ENCODE measurements around the gene CCL17.
A peak's percentile ranks its signal among the peaks of the same experiment; 100 is the strongest.

The CCL17 gene

DNA sequence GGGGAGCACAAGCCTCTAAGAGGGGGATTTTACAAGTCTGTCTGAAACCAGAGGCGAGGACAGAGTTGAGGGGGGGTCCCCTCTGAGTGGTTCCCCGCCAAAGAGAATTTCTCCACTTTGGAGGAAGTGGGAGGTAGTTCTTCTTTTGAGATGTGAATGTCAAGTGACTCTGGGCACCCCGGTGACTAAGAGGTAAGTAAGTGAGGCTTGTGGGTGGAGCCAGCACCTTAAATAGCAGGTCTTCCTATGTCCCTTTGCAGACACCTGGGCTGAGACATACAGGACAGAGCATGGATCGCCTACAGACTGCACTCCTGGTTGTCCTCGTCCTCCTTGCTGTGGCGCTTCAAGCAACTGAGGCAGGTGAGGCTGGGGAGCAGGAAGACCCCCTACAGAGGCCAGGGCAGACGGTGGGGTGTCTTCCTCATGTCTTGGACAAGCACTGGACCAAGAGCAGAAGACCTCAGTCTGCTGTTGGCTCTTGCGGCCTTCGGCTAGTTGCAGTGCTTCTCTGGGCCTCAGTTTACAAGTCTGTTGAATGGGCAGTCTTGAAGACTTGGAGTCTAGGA lies 46.0 kb upstream of the CCL17 start, which contains the start of gene CCL22:
TSS of gene CCL22 (plus strand) at position 257 of the 569 bp plus-strand sequence. CDS start at position 291, 34 bp downstream.
- H3K4me3 ChIP-seq (ENCODE audit: low read depth, low read length): no peak within 1 kb of the TSS
- DNase-seq (ENCODE audit: low read depth): peak; percentile 72
- TF ChIP-seq POLR2A (IDR thresholded peaks at IDR 0.05; ENCODE audit: extremely low read depth, insufficient read length) (no peak), MYC (IDR thresholded peaks at IDR 0.05; ENCODE audit: low read depth, low read length) (no peak)
- TF ChIP-seq, protein P1, sequence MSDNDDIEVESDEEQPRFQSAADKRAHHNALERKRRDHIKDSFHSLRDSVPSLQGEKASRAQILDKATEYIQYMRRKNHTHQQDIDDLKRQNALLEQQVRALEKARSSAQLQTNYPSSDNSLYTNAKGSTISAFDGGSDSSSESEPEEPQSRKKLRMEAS (IDR thresholded peaks at IDR 0.05; ENCODE audit: low read depth, low read length): no peak
- TF ChIP-seq, protein P2, sequence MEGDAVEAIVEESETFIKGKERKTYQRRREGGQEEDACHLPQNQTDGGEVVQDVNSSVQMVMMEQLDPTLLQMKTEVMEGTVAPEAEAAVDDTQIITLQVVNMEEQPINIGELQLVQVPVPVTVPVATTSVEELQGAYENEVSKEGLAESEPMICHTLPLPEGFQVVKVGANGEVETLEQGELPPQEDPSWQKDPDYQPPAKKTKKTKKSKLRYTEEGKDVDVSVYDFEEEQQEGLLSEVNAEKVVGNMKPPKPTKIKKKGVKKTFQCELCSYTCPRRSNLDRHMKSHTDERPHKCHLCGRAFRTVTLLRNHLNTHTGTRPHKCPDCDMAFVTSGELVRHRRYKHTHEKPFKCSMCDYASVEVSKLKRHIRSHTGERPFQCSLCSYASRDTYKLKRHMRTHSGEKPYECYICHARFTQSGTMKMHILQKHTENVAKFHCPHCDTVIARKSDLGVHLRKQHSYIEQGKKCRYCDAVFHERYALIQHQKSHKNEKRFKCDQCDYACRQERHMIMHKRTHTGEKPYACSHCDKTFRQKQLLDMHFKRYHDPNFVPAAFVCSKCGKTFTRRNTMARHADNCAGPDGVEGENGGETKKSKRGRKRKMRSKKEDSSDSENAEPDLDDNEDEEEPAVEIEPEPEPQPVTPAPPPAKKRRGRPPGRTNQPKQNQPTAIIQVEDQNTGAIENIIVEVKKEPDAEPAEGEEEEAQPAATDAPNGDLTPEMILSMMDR (IDR thresholded peaks at IDR 0.05; ENCODE audit: low read depth, low read length): no peak

DNA sequence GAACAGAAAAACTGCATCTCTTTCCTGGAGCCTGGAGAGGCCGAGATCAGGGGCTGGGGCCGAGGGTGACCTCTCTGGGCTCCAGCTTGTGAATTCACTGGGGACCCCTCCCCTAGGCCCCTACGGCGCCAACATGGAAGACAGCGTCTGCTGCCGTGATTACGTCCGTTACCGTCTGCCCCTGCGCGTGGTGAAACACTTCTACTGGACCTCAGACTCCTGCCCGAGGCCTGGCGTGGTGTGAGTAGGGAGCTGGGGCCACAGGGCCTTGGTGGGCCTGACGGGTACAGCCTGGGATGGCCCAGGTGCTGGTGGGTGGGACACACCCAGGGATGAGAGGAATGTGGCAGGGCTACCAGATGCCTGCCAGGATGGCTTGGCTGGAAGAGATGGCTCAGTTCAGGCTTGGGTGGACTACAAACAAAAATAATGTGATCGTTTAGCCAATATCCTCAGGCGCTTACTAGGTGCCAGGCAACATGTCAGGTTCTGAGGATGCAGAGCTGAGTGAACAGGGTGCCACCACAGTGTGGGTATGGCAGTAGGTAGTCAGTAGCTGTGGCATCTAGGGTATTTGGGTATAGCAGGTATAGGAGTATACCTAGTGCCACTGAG lies 44.1 kb upstream of the CCL17 start:
- DNase-seq (ENCODE audit: low read depth): no peak
- no peak overlapping the region for H3K4me3 ChIP-seq (ENCODE audit: low read depth, low read length)
- TF ChIP-seq, protein P2 (IDR thresholded peaks at IDR 0.05; ENCODE audit: low read depth, low read length): no peak
- TF ChIP-seq MYC (IDR thresholded peaks at IDR 0.05; ENCODE audit: low read depth, low read length) (no peak), POLR2A (IDR thresholded peaks at IDR 0.05; ENCODE audit: extremely low read depth, insufficient read length) (no peak)
- TF ChIP-seq, protein P1 (IDR thresholded peaks at IDR 0.05; ENCODE audit: low read depth, low read length): no peak

GRCh38 chr16:57361404-57361803 lies 43.2 kb upstream of the CCL17 start:
- no peak for DNase-seq (ENCODE audit: low read depth)
- no peak overlapping the region for H3K4me3 ChIP-seq (ENCODE audit: low read depth, low read length)
- TF ChIP-seq POLR2A (IDR thresholded peaks at IDR 0.05; ENCODE audit: extremely low read depth, insufficient read length): no peak
- TF ChIP-seq, protein P1 (IDR thresholded peaks at IDR 0.05; ENCODE audit: low read depth, low read length): no peak
- TF ChIP-seq, protein P2 (IDR thresholded peaks at IDR 0.05; ENCODE audit: low read depth, low read length): no peak
- TF ChIP-seq MYC (IDR thresholded peaks at IDR 0.05; ENCODE audit: low read depth, low read length): no peak

- no peak for DNase-seq (ENCODE audit: low read depth)
- no peak overlapping the region for H3K4me3 ChIP-seq (ENCODE audit: low read depth, low read length)
- TF ChIP-seq POLR2A (IDR thresholded peaks at IDR 0.05; ENCODE audit: extremely low read depth, insufficient read length): no peak
- TF ChIP-seq, protein P1 (IDR thresholded peaks at IDR 0.05; ENCODE audit: low read depth, low read length): no peak
- TF ChIP-seq, protein P2 (IDR thresholded peaks at IDR 0.05; ENCODE audit: low read depth, low read length): no peak
- TF ChIP-seq MYC (IDR thresholded peaks at IDR 0.05; ENCODE audit: low read depth, low read length): no peak
These were observed 40.4 kb upstream of the CCL17 start for GRCh38 chr16:57364143-57364542.

DNA sequence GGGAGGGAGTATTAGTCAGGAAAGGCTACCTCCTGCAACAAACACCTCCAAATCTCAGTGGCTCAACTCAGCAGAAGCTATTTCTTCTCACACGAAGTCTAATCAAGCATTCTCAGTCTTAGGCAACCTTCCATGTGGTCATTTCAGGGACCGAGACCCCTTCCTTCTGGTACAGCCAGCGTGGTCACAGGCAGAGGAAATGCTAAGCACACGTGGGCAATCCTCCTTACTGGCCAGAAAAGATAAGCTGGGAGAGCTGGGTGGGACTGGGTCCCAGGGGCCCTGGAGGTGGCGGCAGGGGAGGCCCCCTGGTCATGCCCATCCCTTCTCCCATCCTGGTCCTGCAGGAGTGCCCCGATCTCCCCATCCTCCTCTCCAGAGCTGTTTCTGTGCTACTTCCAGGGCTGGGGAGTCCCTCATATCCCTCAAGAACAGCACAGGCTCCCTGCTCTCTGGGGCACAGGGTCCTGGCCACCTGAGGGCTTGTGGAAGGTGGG lies 38.0 kb upstream of the CCL17 start:
- DNase-seq (ENCODE audit: low read depth): peak; percentile 39
- H3K4me3 ChIP-seq (ENCODE audit: low read depth, low read length): no peak overlapping the region
- TF ChIP-seq POLR2A (IDR thresholded peaks at IDR 0.05; ENCODE audit: extremely low read depth, insufficient read length): no peak
- TF ChIP-seq, protein P2 (IDR thresholded peaks at IDR 0.05; ENCODE audit: low read depth, low read length): no peak
- TF ChIP-seq MYC (IDR thresholded peaks at IDR 0.05; ENCODE audit: low read depth, low read length): peak; percentile 45; the same call in 1 of the 2 replicates
- TF ChIP-seq, protein P1 (IDR thresholded peaks at IDR 0.05; ENCODE audit: low read depth, low read length): peak; percentile 66

Data from NB4 (cell line).